Cerebellar cortex (tissue), 1 donor: ENCODE measurements around the gene HSPG2.
"Not testable (repeated sequence)": the region's sequence is repeated elsewhere in the genome, so short reads cannot be mapped to it uniquely, and the experiment has no call there.

Source experiments
- DNase-seq: peaks from one replicate; pipeline ENCODE4 v3.0.0-alpha.2; 2015; ENCODE audit warnings: low spot score

HSPG2 gene

GRCh38 chr1:21843208-21843607, 93.9 kb downstream of the HSPG2 start:
- DNase-seq, result no peak

GRCh38 chr1:21842606-21843162, 94.4 kb downstream of the HSPG2 start:
- no peak for DNase-seq

DNA sequence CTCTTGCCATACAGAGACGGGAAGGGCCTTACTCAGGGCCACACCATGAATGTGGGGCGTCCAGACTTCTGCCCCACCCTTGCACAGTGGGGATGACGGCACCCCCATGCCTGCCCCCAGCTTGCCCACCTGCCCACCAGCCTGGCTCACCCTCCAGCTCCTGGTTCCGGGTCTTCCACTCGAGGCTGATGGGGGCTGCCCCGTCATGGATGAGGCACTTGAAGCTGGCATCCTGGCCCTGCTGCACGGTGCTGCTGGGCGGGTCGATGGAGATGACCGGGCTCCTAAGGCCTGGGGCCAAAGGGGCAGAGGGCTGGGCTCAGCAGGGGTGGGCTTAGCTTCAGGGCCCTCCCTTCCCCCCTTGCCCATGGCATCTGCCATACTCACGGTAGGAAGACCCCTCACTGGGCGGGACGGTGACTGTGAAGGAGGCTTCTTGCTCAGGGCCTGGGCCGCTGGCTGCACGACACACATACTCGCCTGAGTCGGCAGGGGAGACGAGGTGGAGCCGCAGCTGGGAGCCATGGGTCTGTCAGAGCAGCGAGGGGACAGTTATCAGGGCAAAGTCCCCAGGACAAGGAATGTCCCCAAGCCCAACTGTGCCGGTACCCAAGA, 95.2 kb downstream of the HSPG2 start:
- DNase-seq, result no peak

DNA sequence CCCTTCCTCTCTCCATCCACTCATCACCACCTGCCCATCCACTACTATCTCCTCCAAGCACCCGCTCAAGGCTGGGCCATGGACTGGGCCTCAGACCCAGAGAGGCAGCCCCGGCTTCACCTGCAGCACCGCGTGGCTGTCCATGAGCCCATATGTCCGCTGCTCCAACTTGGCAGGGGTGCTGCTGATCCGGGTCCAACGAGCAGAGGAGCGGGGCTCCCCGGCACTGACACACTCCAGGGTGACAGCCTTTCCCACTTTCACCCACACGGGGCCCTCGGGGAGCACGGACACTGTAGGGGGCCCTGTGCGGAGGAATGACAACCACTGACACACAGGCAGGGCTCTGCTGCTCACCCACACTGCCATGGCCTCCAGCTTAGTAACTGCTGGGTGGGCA, 96.1 kb downstream of the HSPG2 start:
- DNase-seq, result no peak

- no peak for DNase-seq
Measured at GRCh38 chr1:21839337-21840037, 97.6 kb downstream of the HSPG2 start.

DNA sequence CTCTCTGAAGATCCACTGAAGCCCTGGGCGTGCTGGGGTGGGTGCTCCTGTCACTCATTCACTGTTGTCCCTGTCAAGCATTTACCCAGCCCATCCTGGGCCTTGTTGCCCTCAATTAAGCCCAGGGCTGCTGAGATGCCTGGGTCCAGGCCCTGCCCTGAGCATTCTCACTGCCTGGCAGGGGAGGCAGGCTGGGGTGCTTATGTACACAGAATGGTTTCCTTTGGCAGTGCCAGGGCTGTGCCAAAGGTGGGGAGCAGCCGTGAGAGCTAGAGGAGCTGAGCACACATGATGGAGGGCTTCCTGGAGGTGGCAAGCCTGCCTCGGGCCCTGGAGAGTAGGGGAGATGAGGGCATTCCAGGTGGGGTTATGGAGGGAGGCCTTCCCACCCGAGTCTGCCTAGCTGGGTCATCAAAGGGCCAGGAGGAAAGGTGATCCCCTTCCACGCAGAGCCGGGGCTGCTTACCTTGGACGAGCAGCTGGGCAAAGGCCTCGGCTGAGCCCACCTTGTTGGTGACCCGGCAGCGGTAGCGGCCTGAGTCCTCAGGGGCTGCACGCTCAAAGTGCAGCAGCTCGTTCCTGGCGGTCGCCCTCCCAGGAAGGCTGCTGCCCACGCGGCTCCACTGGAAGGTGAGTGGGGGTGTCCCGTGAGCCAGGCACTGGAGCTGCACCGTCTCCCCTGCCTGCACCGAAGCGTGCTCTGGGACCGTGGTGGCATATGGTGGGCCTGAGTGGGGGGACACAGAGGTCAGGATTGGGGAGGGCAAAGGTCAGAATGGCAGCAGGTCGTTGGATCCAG, 98.6 kb downstream of the HSPG2 start:
- no peak for DNase-seq

- DNase-seq, result no peak
Measured at GRCh38 chr1:21837476-21837875, 99.6 kb downstream of the HSPG2 start.

- no peak for DNase-seq
Measured at GRCh38 chr1:21836729-21837128, 100.4 kb downstream of the HSPG2 start.

GRCh38 chr1:21836010-21836409, 101.1 kb downstream of the HSPG2 start:
- DNase-seq, result no peak

- no peak for DNase-seq
Measured at GRCh38 chr1:21834666-21835065, 102.4 kb downstream of the HSPG2 start.

DNA sequence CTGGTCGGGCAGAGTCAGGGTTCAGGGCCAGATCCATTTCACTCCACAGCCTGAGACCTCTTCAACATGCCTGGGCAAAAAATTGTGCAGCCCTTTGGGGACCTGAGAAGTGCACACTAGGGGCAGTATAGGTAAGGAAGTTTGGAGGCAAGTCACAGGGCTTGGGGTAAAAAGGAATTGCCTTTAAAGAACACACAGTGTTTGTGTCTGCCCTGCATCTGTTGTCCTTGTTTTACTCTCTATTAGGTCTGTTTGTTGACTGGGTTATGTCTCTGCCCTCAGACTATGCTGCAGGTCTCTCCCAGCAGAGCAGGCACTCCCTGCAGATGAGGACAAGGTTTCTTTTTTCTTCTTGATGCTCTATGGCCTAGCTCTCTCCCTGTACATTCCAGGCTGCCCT, 103.0 kb downstream of the HSPG2 start:
- DNase-seq, result no peak

- DNase-seq, result no peak
Measured at GRCh38 chr1:21833392-21833976, 103.6 kb downstream of the HSPG2 start.

DNA sequence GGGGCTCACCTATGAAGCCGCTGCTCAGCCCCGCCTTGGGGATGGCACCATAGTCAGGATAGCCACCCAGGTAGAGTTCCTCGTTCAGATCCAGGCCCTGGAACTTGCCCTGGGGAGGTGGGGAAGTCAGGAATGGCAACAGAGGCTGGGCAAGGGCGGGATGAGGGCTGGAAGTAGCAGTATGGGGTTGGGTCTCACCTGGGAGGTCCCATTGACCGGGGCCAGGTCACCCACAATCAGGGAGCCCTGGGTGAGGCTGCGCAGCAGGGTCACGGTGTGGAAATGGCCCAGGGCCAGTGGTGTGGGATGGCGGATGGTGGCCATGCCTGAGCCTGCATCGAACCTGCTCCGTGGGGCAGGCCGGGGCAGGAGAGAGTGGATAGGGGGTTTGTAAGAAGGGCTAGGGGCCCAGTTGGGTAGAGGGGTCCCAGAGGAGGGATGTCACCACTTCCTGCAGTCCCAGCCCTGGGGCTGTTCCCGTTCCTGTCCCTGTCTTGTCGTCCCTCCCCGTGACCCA, 105.6 kb downstream of the HSPG2 start:
- DNase-seq, result no peak

DNA sequence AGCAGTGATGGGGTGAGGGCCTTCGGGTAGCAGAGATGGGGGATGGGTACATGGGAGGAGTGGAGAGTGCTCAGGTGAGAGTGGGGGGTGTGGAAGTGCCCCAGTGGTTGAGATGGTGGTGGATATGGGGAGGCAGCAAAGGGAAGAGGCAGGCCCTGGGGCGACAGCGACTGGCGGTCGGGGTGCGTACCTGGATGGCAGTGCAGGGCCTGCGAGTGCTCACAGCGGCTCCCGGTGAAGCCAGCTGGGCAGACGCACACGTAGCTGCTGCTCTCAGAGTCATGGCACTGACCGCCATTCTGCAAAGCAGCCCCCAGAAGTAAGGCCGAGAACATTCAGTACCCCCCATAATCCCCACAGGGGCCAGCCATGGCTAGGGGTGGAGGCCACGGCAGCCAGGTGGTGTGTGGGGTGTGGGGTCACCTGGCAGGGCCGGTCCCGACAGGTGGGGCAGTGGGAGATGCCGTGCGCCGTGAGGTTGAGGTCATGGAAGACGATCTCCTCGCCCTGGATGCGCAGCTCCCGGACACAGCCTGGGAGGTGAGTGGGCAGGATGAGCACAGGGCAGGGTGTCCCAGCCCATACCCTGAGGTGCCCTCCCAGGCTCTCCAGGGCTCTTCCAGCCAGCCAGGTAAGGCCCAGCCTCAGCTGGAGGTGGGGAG, 106.2 kb downstream of the HSPG2 start:
- no peak for DNase-seq

- no peak for DNase-seq
Measured at GRCh38 chr1:21829294-21829693, 107.8 kb downstream of the HSPG2 start.

DNA sequence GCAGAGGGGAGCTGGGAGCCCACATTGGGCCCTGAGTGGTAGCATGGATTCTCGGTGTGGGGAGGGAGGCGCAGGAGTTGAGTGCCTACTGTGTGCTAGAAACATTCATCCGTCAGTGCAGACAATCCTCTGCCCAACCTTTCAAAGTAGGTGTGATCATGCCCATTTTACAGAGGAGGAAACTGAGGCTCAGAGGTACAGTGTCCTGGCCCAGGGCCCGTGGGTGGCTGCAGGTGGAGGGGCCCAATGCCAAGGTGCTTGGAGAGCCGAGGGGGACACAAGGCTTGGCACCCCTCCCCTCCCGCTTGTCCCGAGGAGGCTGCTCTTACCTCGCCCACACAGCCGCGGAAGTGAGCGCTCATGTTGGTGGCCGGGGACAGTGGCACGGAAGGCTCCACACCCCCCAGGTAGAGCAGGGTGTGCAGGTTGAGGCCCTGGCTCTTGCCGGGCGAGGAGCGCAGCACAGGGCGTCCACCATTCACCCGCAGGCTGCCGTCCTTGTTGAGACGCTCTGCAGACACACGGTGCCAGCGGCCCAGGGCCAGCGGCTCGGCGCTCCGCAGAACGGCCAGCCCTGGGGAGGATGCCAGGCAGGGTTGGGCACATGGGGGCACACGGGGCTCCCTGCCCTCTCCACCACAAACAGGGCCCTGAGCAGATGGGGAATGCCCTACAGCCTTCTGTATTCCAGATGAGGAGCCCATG, 108.5 kb downstream of the HSPG2 start:
- DNase-seq, result no peak

DNA sequence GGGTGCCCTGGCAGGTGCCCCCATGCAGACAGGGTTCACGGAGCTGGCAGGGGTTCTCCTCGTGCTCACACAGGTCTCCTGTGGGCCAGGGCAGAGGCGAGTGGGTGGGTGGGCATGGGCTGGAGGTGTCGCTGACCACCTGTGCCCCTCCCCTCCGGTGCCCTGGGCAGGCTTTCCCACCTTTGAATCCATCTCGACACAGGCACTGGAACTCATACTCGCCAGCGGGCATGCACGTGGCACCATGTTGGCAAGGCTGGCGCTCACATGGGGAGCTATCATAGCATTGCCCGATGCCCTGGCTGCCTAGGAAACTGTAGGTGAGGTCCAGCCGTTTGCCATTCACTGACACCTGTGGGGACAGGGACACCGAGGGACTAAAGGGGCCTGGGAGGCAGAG, 109.0 kb downstream of the HSPG2 start:
- no peak for DNase-seq

DNA sequence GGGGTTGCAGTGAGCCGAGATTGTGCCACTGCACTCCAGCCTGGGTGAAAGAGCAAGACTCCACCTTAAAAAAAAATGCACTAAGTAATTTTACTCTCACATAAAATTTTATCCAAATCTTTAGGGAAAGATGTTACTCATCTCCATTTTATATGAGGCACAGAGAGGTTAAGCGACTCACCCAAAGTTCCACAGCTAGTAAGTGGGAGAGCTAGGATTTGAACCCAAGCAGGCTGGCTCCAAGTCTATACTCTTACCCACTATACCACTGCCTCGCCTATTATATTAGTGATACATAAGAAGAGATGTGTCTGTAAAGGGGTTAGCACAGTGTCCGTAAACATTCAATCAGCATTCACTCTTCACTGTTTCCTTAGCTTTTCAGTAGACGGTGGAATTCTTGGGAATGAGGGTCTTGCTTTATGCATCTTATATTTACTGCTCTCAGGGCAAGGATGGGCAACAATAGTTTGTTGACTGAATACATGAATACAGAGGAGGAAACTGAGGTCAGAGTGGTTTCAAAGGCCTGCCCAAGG, 109.9 kb downstream of the HSPG2 start:
- DNase-seq, result no peak

GRCh38 chr1:21826694-21827093, 110.4 kb downstream of the HSPG2 start:
- DNase-seq, result not testable (repeated sequence)

- no peak for DNase-seq
Measured at GRCh38 chr1:21825393-21825792, 111.7 kb downstream of the HSPG2 start.

GRCh38 chr1:21824926-21825325, 112.2 kb downstream of the HSPG2 start:
- DNase-seq, result no peak
